OCI-LY3 (cell line): ENCODE results near the gene MTHFSD.

Experiments
- H2AFZ ChIP-seq: fragments of 200-600, 300-600 bp; shearing (Covaris generic); 2 replicates; pipeline ENCODE4 v1.6.0; 2014; ENCODE audit warnings: antibody characterized with exemption, low read depth, low read length
- H3K27ac ChIP-seq: fragments of 200-600, 300-600 bp; sonication (generic); 2 replicates; pipeline ENCODE4 v1.5.1; 2014; ENCODE audit warnings: mild to moderate bottlenecking, low read length, moderate library complexity, mixed read lengths
- H3K27me3 ChIP-seq: fragments of 200-600, 300-600 bp; sonication (generic); 2 replicates; pipeline ENCODE4 v1.6.1; 2014; ENCODE audit warnings: low read depth, low read length, mixed read lengths
- H3K36me3 ChIP-seq: fragments of 200-600, 300-600 bp; sonication (generic); replicated peaks from 2 replicates; pipeline ENCODE3; 2014; ENCODE audit warnings: low read depth, low read length, mixed read lengths
- H3K4me1 ChIP-seq: fragments of 300-600, 200-600 bp; sonication (generic); 2 replicates; pipeline ENCODE4 v1.6.1; 2014; ENCODE audit warnings: low read length, mixed read lengths
- H3K4me2 ChIP-seq: fragments of 200-600, 300-600 bp; sonication (generic); 2 replicates; pipeline ENCODE4 v1.6.1; 2014; ENCODE audit warnings: low read length, mixed read lengths
- H3K4me3 ChIP-seq: fragments of 300-600, 200-600 bp; sonication (generic); 2 replicates; pipeline ENCODE4 v1.5.1; 2014; ENCODE audit warnings: antibody characterized with exemption, mild to moderate bottlenecking, low read length, moderate library complexity
- H3K79me2 ChIP-seq: fragments of 300-600, 200-600 bp; shearing (Covaris generic); 2 replicates; pipeline ENCODE4 v1.6.1; 2014; ENCODE audit warnings: mild to moderate bottlenecking, low read length, mixed read lengths
- H3K9ac ChIP-seq: fragments of 300-600, 200-600 bp; shearing (Covaris generic); 2 replicates; pipeline ENCODE4 v1.6.0; 2014; ENCODE audit warnings: mild to moderate bottlenecking, low read length, moderate library complexity
- H3K9me3 ChIP-seq: fragments of 200-600, 300-600 bp; shearing (Covaris generic); 2 replicates; pipeline ENCODE4 v1.6.1; 2014; ENCODE audit warnings: low read length, mixed read lengths; ENCODE audit not compliant: insufficient read depth
- H4K20me1 ChIP-seq: fragments of 200-600, 300-600 bp; sonication (generic); 2 replicates; pipeline ENCODE4 v1.6.1; 2016; ENCODE audit warnings: low read length, mixed read lengths; ENCODE audit not compliant: insufficient read depth
- CTCF ChIP-seq: fragments of 200-600, 300-600 bp; sonication (generic); IDR thresholded peaks from 2 replicates; pipeline ENCODE4 v1.5.1; 2014; ENCODE audit warnings: antibody characterized with exemption, low read length, low read depth
- EZH2phosphoT487 ChIP-seq: fragments of 200-600 bp; shearing (Covaris generic); IDR thresholded peaks from 2 replicates; pipeline ENCODE4 v1.6.1; 2018; ENCODE audit warnings: antibody characterized with exemption, mixed run types, low read depth

The MTHFSD gene

DNA sequence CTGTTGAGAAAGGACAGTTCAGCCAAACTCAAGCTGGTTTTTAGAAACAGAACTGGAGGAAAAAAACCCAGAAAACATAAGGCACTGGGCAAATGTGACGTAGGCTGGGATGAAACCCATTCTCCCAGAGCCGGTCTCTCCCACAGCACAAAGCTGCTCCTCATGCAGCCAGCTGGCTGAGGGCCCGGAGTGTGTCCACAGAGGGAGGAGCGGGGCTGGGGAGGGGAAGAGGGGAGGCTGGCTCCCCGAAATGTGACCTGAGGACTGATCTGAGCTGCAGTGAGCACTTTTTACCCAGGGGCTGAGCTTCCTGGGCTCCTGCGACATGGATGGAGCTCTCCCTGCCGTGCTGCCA lies 23.9 kb downstream of the MTHFSD start:
- TF ChIP-seq CTCF (no peak), EZH2phosphoT487 (no peak)
- no peaks in the 10 kb centered on the region for H4K20me1 ChIP-seq
- no peak overlapping the region for H3K4me3 ChIP-seq
- H3K79me2 ChIP-seq = no peaks in the 10 kb centered on the region
- no peaks in the 10 kb centered on the region for H3K4me1 ChIP-seq
- no peaks in the 10 kb centered on the region for H3K27me3 ChIP-seq
- no peaks in the 10 kb centered on the region for H3K36me3 ChIP-seq
- no peak overlapping the region for H3K9ac ChIP-seq
- no peak overlapping the region for H3K27ac ChIP-seq
- no peak overlapping the region for H3K4me2 ChIP-seq
- no peaks in the 10 kb centered on the region for H3K9me3 ChIP-seq
- H2AFZ ChIP-seq = no peak overlapping the region

GRCh38 chr16:86530251-86531190 lies 24.5 kb downstream of the MTHFSD start:
- Histone ChIP-seq H3K9ac (no peak overlapping the region), H2AFZ (no peak overlapping the region), H3K9me3 (no peaks in the 10 kb centered on the region), H3K27ac (no peak overlapping the region), H3K79me2 (no peaks in the 10 kb centered on the region), H3K4me1 (no peaks in the 10 kb centered on the region), H3K27me3 (no peaks in the 10 kb centered on the region), H4K20me1 (no peaks in the 10 kb centered on the region), H3K4me3 (no peak overlapping the region), H3K36me3 (no peaks in the 10 kb centered on the region), H3K4me2 (no peak overlapping the region)
- TF ChIP-seq EZH2phosphoT487 (no peak), CTCF (no peak)

DNA sequence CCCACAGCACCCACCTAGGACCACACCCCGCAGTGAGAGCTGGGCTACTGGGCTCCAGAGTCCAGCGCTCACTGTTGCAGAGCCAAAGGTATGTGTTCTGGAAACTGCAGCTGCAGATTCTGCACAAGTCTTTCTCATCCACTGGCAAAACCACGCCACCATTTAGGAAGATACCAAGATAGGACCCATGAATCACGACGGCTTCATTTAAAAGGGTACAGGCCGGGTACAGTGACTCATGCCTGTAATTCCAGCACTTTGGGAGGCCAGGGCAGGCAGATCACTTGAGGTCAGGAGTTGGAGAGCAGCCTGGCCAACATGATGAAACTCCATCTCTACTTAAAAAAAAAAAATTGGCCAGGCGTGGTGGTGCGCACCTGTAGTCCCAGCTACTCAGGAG lies 25.9 kb downstream of the MTHFSD start:
- Histone ChIP-seq H4K20me1 (no peaks in the 10 kb centered on the region), H3K27me3 (no peaks in the 10 kb centered on the region), H3K79me2 (no peaks in the 10 kb centered on the region), H3K27ac (no peak overlapping the region), H3K4me1 (no peaks in the 10 kb centered on the region), H3K9me3 (no peaks in the 10 kb centered on the region), H3K9ac (no peak overlapping the region), H3K4me3 (no peak overlapping the region), H3K36me3 (no peaks in the 10 kb centered on the region), H2AFZ (no peak overlapping the region), H3K4me2 (no peak overlapping the region)
- no peak for TF ChIP-seq EZH2phosphoT487

DNA sequence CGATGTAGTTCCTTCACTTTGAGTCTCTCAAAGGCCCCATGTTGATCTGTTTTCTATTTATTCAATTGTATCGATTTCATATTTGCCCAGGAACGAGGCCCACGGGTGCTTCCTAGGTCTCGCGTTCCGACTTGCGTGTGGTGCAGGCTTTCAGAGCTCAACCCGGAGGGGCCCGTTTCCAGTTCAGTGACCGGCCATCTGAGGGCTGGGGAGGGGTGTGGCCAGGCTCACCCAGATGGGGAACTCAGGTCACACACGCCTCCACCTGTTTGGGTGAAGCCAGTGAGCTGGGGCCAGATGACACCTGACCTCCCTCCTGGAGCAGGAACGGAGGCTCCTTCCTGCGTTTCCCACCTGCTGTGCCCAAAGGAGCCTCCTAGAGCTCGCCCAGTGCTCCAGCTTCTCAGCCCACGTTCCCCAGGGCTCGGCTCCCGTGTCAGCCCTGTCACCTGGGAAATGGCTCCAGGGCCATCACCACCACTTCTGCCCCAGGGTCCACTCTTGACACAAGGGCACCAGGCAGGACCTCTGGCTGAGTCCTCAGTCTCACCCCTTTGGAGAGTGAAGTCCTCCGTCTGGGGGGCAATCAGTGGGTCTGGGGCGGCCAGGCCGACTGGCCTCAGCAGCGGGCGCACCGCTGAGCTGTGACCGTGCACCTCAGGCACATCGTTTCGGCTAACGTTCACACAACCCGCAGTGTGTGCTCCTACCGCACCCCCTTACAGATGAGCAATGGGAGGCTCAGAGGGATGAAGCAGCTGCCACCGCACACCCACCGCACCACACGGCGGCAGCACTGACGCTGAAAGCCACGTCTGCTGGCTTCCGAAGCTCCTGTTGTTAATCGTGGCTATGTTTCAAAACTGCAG lies 26.7 kb downstream of the MTHFSD start:
- TF ChIP-seq EZH2phosphoT487 (no peak), CTCF (no peak)
- H3K36me3 ChIP-seq = no peaks in the 10 kb centered on the region
- no peaks in the 10 kb centered on the region for H3K79me2 ChIP-seq
- H3K9ac ChIP-seq = no peak overlapping the region
- H4K20me1 ChIP-seq = no peaks in the 10 kb centered on the region
- no peaks in the 10 kb centered on the region for H3K27me3 ChIP-seq
- H3K4me1 ChIP-seq = no peaks in the 10 kb centered on the region
- H2AFZ ChIP-seq = no peak overlapping the region
- H3K4me2 ChIP-seq = no peak overlapping the region
- no peak overlapping the region for H3K4me3 ChIP-seq
- H3K27ac ChIP-seq = no peak overlapping the region
- H3K9me3 ChIP-seq = no peaks in the 10 kb centered on the region
